Ishikawa (cell line): Measurements from ENCODE around the gene CHMP4A.

Experiments
- CEBPB ChIP-seq: IDR thresholded peaks from 2 replicates; pipeline ENCODE4 v1.6.1; 2012
- CREB1 ChIP-seq: IDR thresholded peaks from 2 replicates; pipeline ENCODE4 v1.6.1; 2012; ENCODE audit warnings: low read depth
- EGR1 ChIP-seq: IDR thresholded peaks from 2 replicates; pipeline ENCODE4 v1.6.1; 2012
- EP300 ChIP-seq: IDR thresholded peaks from 2 replicates; pipeline ENCODE4 v1.6.1; 2012; ENCODE audit warnings: borderline replicate concordance
- FOXM1 ChIP-seq: IDR thresholded peaks from 2 replicates; pipeline ENCODE4 v1.6.1; 2012; ENCODE audit warnings: low read depth, borderline replicate concordance
- NFIC ChIP-seq: IDR thresholded peaks from 2 replicates; pipeline ENCODE4 v1.6.1; 2012
- RAD21 ChIP-seq: IDR thresholded peaks from 2 replicates; pipeline ENCODE4 v1.6.1; 2012; ENCODE audit warnings: low read depth
- TAF1 ChIP-seq: IDR thresholded peaks from 2 replicates; pipeline ENCODE4 v1.6.1; 2012; ENCODE audit warnings: low read depth, mild to moderate bottlenecking
- TCF12 ChIP-seq: IDR thresholded peaks from 2 replicates; pipeline ENCODE4 v1.6.1; 2012; ENCODE audit warnings: low read depth
- TEAD4 ChIP-seq: IDR thresholded peaks from 2 replicates; pipeline ENCODE4 v1.6.1; 2012
- USF1 ChIP-seq: IDR thresholded peaks from 2 replicates; pipeline ENCODE4 v1.6.1; 2012
- YY1 ChIP-seq: IDR thresholded peaks from 2 replicates; pipeline ENCODE4 v1.6.1; 2012; ENCODE audit warnings: low read depth
- ZBTB7A ChIP-seq: IDR thresholded peaks from 2 replicates; pipeline ENCODE4 v1.6.1; 2012; ENCODE audit warnings: low read depth
- TF ChIP-seq, protein P1 (sequence below): IDR thresholded peaks from 2 replicates; pipeline ENCODE4 v1.6.1; 2012
- TF ChIP-seq, protein P2 (sequence below): IDR thresholded peaks from 2 replicates; pipeline ENCODE4 v1.6.1; 2012; ENCODE audit warnings: low read depth, mild to moderate bottlenecking

CHMP4A gene

DNA sequence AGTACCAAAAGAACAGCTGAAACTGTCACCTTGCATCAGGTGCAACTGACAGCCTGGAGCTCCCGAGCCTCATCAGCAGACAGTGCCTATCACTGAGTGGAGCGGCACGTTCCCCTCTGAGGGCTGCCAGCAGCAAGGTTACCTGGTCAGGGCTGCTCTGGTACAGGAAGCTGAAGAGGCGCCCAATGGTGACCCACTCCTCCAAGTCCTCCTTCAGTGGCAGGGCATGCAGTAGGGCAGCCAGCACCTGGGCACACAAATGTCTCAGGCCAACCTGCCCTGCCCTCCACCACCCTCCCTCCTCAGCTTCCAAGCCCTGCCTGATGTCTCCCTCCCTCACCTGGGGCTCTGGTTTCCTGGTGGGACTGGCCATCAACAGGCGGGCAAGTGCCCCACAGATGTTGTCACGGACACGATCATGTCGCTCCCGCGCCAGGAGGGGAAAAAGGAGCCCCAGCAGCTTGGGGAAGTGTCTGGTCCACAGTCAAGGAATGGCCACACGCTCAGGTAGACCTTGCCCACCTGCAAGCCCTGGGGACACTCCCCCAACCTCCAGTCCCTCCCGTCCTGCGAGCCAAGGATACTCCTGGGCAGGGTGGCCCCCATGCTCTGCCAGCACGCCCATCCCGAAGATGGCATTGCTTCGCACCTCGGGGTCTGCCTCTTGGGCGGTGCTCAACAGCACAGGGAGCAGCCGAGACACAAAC lies 31.8 kb downstream of the CHMP4A start:
- no peak for TF ChIP-seq EP300
- no peak for TF ChIP-seq TAF1
- no peak for TF ChIP-seq TEAD4

GRCh38 chr14:24179961-24180796 lies 33.1 kb downstream of the CHMP4A start:
- TF ChIP-seq ZBTB7A, result no peak
- peak; percentile 66; the same call in 1 of the 2 replicates for TF ChIP-seq CREB1

DNA sequence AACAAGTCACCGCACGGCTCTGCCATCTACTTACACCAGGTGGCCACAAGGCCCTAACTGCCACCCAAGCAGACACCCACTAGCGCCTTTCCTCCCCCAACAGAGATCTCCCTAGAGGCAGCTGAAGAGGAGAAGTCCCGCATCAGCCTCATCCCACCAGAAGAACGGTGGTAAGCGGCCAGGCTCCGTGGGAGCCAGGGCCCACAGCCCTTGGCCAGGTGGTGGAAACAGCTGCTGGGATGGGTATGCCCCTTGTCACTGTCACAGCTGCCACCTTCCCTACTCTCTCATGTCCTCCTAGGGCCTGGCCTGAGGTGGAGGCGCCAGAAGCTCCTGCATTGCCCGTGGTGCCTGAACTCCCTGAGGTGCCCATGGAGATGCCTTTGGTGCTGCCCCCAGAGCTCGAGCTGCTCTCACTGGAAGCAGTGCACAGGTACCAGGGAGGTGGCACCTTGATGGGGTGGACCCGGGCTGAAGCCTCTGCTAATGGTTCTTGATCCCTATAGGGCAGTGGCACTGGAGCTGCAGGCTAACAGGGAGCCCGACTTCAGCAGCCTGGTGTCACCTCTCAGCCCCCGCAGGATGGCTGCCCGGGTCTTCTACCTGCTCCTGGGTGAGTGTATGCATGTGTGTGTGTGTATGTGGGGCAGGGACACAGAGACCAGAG lies 33.9 kb downstream of the CHMP4A start:
- TF ChIP-seq EGR1 (no peak), TEAD4 (no peak), USF1 (no peak), CREB1 (no peak), FOXM1 (no peak), YY1 (no peak), ZBTB7A (no peak), TAF1 (no peak), TCF12 (no peak), EP300 (no peak), NFIC (no peak), CEBPB (no peak), RAD21 (no peak)
- TF ChIP-seq, protein P1, sequence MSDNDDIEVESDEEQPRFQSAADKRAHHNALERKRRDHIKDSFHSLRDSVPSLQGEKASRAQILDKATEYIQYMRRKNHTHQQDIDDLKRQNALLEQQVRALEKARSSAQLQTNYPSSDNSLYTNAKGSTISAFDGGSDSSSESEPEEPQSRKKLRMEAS, result no peak
- TF ChIP-seq, protein P2, sequence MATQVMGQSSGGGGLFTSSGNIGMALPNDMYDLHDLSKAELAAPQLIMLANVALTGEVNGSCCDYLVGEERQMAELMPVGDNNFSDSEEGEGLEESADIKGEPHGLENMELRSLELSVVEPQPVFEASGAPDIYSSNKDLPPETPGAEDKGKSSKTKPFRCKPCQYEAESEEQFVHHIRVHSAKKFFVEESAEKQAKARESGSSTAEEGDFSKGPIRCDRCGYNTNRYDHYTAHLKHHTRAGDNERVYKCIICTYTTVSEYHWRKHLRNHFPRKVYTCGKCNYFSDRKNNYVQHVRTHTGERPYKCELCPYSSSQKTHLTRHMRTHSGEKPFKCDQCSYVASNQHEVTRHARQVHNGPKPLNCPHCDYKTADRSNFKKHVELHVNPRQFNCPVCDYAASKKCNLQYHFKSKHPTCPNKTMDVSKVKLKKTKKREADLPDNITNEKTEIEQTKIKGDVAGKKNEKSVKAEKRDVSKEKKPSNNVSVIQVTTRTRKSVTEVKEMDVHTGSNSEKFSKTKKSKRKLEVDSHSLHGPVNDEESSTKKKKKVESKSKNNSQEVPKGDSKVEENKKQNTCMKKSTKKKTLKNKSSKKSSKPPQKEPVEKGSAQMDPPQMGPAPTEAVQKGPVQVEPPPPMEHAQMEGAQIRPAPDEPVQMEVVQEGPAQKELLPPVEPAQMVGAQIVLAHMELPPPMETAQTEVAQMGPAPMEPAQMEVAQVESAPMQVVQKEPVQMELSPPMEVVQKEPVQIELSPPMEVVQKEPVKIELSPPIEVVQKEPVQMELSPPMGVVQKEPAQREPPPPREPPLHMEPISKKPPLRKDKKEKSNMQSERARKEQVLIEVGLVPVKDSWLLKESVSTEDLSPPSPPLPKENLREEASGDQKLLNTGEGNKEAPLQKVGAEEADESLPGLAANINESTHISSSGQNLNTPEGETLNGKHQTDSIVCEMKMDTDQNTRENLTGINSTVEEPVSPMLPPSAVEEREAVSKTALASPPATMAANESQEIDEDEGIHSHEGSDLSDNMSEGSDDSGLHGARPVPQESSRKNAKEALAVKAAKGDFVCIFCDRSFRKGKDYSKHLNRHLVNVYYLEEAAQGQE, result no peak

- TF ChIP-seq TEAD4 (no peak), RAD21 (no peak), CEBPB (no peak), NFIC (no peak), EGR1 (no peak), TCF12 (no peak), TAF1 (no peak), EP300 (no peak), FOXM1 (no peak), YY1 (no peak), ZBTB7A (no peak), USF1 (no peak), CREB1 (no peak)
- TF ChIP-seq, protein P1, result no peak
- TF ChIP-seq, protein P2, result no peak
Measured at GRCh38 chr14:24178399-24179178, 34.7 kb downstream of the CHMP4A start.

- TF ChIP-seq NFIC (no peak), EGR1 (no peak), EP300 (no peak)
- TF ChIP-seq, protein P2, result no peak
Measured at GRCh38 chr14:24177891-24178290, 35.4 kb downstream of the CHMP4A start.
